ENCODE measurements around the gene WDFY3. TPM values are rescaled to one million over a fixed set of nuclear protein-coding genes. Genes with fewer than 3 reads are reported as not detected.

WDFY3 gene
- total RNA-seq, 1 experiment from 2014 or later: 39.9 TPM

GRCh38 chr4:84913176-84913575 is 53.3 kb downstream of the WDFY3 start:
- no peak overlapping the region for H3K4me2 ChIP-seq (ENCODE audit: low read length)
- no peaks in the 10 kb centered on the region for H3K36me3 ChIP-seq (ENCODE audit: control insufficient read depth in 1 of 2, insufficient read depth in 2 of 2, low read length in 2 of 2)
- no peaks in the 10 kb centered on the region for H3K9me3 ChIP-seq (ENCODE audit: control insufficient read depth in 1 of 2, insufficient read depth in 1 of 2, low read depth in 1 of 2, low read length in 2 of 2)
- no peak overlapping the region for H2AFZ ChIP-seq (ENCODE audit: low read depth, low read length, poor library complexity, severe bottlenecking)
- ATAC-seq: no peak
- DNase-seq (ENCODE audit: low read depth, low spot score): no peak
- ChIA-PET CTCF (no interaction called here), RAD21 (ENCODE audit: low non-redundant PET in 1 of 2, low total read pairs in 2 of 2, uncharacterized antibody in 2 of 2, unreplicated experiment in 2 of 2) (no interaction called here), POLR2A (no interaction called here)
- intact Hi-C loops (cut with micrococcal nuclease): no loop called here
- H3K79me2 ChIP-seq (ENCODE audit: insufficient read depth, low read length): peaks cover 3% of the 10 kb centered on the region; the same call in 1 of the 2 replicates
- no peaks in the 10 kb centered on the region for H4K20me1 ChIP-seq (ENCODE audit: insufficient read depth)
- H3K9ac ChIP-seq (ENCODE audit: low read length): no peak overlapping the region
- BruUV-seq (replicated peaks): no TSS peak
- H3K27me3 ChIP-seq (ENCODE audit: insufficient read depth, low read length): no peaks in the 10 kb centered on the region
- H3K9me2 ChIP-seq (ENCODE audit: insufficient read depth): no peaks in the 10 kb centered on the region
- H3K4me1 ChIP-seq (ENCODE audit: control insufficient read depth in 1 of 2, insufficient read depth in 2 of 2, low read length in 2 of 2): no peaks in the 10 kb centered on the region
- no peak overlapping the region for H3K27ac ChIP-seq (ENCODE audit: low read depth, low read length)
- TF ChIP-seq CEBPB (IDR thresholded peaks at IDR 0.05; ENCODE audit: low read depth) (no peak), ELF1 (IDR thresholded peaks at IDR 0.05; ENCODE audit: borderline replicate concordance, low read depth) (no peak), EGR1 (IDR thresholded peaks at IDR 0.05; ENCODE audit: low read depth) (no peak), POLR2AphosphoS5 (IDR thresholded peaks at IDR 0.05; ENCODE audit: low read depth, low read length) (no peak), EZH2 (IDR thresholded peaks at IDR 0.05) (no peak), CBX3 (IDR thresholded peaks at IDR 0.05; ENCODE audit: low read depth) (no peak), REST (IDR thresholded peaks at IDR 0.05; ENCODE audit: low read depth) (no peak), POLR2A (IDR thresholded peaks at IDR 0.05; ENCODE audit: borderline replicate concordance, extremely low read depth, insufficient read depth, insufficient read length) (no peak), ZBTB33 (IDR thresholded peaks at IDR 0.05; ENCODE audit: extremely low read depth, insufficient replicate concordance, low read length) (no peak), ZNF274 (IDR thresholded peaks at IDR 0.05; ENCODE audit: low read depth, low read length) (no peak), ZFX (IDR thresholded peaks at IDR 0.05) (no peak), FOSL1 (IDR thresholded peaks at IDR 0.05; ENCODE audit: low read depth) (no peak), JUND (IDR thresholded peaks at IDR 0.05) (no peak), TCF7L2 (IDR thresholded peaks at IDR 0.05; ENCODE audit: borderline replicate concordance, extremely low read depth, insufficient read depth, insufficient read length) (no peak), SRF (IDR thresholded peaks at IDR 0.05; ENCODE audit: low read depth) (no peak), MAX (IDR thresholded peaks at IDR 0.05) (no peak), SIN3A (IDR thresholded peaks at IDR 0.05; ENCODE audit: low read depth) (no peak), RAD21 (IDR thresholded peaks at IDR 0.05; ENCODE audit: low read depth) (no peak), ATF3 (IDR thresholded peaks at IDR 0.05) (no peak)
- no peak overlapping the region for H3K4me3 ChIP-seq (replicated peaks in 1 of 2; ENCODE audit: low read depth in 1 of 2, low read length in 2 of 2)

Data from HCT116 (cell line).